Middle frontal gyrus (tissue), 1 donor: ENCODE results near the gene MPHOSPH9.

Source experiments
- DNase-seq: peaks from one replicate; pipeline ENCODE4 v3.0.0-alpha.2; 2015; ENCODE audit warnings: low spot score; ENCODE audit errors: extremely low spot score

The MPHOSPH9 gene

GRCh38 chr12:123129621-123130020 is 103.3 kb downstream of the MPHOSPH9 start:
- no peak for DNase-seq

GRCh38 chr12:123127182-123127495 is 105.8 kb downstream of the MPHOSPH9 start:
- DNase-seq, result no peak

- no peak for DNase-seq
These were observed 106.4 kb downstream of the MPHOSPH9 start for GRCh38 chr12:123126294-123127181.

GRCh38 chr12:123122626-123123025 is 110.3 kb downstream of the MPHOSPH9 start:
- no peak for DNase-seq

GRCh38 chr12:123121670-123122069 is 111.3 kb downstream of the MPHOSPH9 start:
- no peak for DNase-seq

- no peak for DNase-seq
These were observed 112.3 kb downstream of the MPHOSPH9 start for GRCh38 chr12:123120452-123121166.

- no peak for DNase-seq
These were observed 113.1 kb downstream of the MPHOSPH9 start for GRCh38 chr12:123119808-123120207.

- no peak for DNase-seq
These were observed 114.4 kb downstream of the MPHOSPH9 start for GRCh38 chr12:123118497-123118896.

GRCh38 chr12:123115409-123116121 is 117.4 kb downstream of the MPHOSPH9 start:
- DNase-seq, result peak; percentile 76

- no peak for DNase-seq
These were observed 118.4 kb downstream of the MPHOSPH9 start for GRCh38 chr12:123114304-123115083.

GRCh38 chr12:123113026-123113425 is 119.9 kb downstream of the MPHOSPH9 start:
- DNase-seq, result no peak

GRCh38 chr12:123111498-123112165 is 121.3 kb downstream of the MPHOSPH9 start:
- no peak for DNase-seq

- no peak for DNase-seq
These were observed 123.6 kb downstream of the MPHOSPH9 start for GRCh38 chr12:123109319-123109772.

GRCh38 chr12:123108682-123109066 is 124.3 kb downstream of the MPHOSPH9 start:
- no peak for DNase-seq

- DNase-seq, result no peak
These were observed 124.8 kb downstream of the MPHOSPH9 start for GRCh38 chr12:123107926-123108681.

- no peak for DNase-seq
These were observed 126.1 kb downstream of the MPHOSPH9 start for GRCh38 chr12:123106640-123107359.

GRCh38 chr12:123105211-123105826 is 127.6 kb downstream of the MPHOSPH9 start:
- DNase-seq, result no peak

GRCh38 chr12:123104809-123105208 is 128.1 kb downstream of the MPHOSPH9 start:
- no peak for DNase-seq
